Measurements from ENCODE around the gene EGFLAM. TPM values are rescaled to one million over a fixed set of nuclear protein-coding genes. Genes with fewer than 3 reads are reported as not detected.

EGFLAM gene
- total and polyA plus RNA-seq, 8 donors = 0.82 to 15.7 (median 9.8) TPM

DNA sequence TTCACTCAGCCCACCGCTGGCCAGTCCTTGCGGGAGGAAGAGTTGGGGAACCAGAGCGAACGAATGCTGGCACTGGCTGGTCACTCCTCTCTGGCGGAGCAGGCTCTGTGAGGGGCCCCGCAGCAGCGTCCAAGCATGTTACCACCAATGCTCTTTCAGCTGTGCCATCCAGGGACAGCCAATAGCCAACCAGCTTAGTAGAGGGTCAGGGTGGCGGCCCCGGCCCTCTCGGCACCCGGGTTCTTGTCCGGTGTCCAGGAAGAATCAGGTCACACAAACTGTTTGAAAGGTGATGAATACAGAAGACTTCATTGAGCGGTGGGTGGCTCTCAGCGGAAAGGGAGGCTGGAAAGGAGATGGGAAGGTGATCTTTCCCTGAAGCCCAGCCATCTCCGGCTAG lies 135.3 kb downstream of the EGFLAM start:
- intact Hi-C loops (cut with DNase I) = no loop called here
- TF ChIP-seq, protein P1, sequence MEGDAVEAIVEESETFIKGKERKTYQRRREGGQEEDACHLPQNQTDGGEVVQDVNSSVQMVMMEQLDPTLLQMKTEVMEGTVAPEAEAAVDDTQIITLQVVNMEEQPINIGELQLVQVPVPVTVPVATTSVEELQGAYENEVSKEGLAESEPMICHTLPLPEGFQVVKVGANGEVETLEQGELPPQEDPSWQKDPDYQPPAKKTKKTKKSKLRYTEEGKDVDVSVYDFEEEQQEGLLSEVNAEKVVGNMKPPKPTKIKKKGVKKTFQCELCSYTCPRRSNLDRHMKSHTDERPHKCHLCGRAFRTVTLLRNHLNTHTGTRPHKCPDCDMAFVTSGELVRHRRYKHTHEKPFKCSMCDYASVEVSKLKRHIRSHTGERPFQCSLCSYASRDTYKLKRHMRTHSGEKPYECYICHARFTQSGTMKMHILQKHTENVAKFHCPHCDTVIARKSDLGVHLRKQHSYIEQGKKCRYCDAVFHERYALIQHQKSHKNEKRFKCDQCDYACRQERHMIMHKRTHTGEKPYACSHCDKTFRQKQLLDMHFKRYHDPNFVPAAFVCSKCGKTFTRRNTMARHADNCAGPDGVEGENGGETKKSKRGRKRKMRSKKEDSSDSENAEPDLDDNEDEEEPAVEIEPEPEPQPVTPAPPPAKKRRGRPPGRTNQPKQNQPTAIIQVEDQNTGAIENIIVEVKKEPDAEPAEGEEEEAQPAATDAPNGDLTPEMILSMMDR (IDR thresholded peaks at IDR 0.05) = no peak
- no peak for DNase-seq
- no peaks in the 10 kb centered on the region for H3K36me3 ChIP-seq
- ATAC-seq = no peak
- H3K4me3 ChIP-seq = no peak overlapping the region
- H3K27me3 ChIP-seq = peaks cover 0 to 4% of the 10 kb centered on the region in 2 donors
- H3K4me1 ChIP-seq = no peaks in the 10 kb centered on the region
- H3K27ac ChIP-seq = no peak overlapping the region
- no peaks in the 10 kb centered on the region for H3K9me3 ChIP-seq

DNA sequence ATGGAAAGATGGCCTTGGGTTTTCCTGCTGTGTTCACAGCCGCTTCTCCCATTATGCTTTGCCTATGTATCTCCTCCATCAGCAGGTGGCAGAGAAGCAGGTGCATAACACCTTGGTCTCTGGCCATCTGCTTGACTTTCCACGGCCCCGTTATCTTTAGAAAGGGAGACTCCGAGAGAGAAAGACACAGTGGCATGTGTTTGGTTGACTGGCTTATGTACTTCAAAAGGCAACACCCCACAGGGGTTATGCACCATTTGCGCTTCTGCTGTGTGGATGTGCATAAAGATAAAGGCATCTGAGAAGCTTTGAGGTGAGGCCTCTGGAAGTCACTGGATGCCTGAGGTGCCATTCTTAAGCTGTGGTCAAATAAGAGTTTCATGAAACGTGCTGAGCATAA lies 138.4 kb downstream of the EGFLAM start:
- Histone ChIP-seq H3K9me3 (no peaks in the 10 kb centered on the region), H3K27me3 (peaks cover 6 to 11% of the 10 kb centered on the region in 2 donors), H3K4me1 (no peaks in the 10 kb centered on the region), H3K4me3 (no peak overlapping the region), H3K27ac (no peak overlapping the region), H3K36me3 (no peaks in the 10 kb centered on the region)
- TF ChIP-seq, protein P1 (IDR thresholded peaks at IDR 0.05) = no peak
- DNase-seq = no peak
- intact Hi-C loops (cut with DNase I) = no loop called here
- ATAC-seq = no peak

DNA sequence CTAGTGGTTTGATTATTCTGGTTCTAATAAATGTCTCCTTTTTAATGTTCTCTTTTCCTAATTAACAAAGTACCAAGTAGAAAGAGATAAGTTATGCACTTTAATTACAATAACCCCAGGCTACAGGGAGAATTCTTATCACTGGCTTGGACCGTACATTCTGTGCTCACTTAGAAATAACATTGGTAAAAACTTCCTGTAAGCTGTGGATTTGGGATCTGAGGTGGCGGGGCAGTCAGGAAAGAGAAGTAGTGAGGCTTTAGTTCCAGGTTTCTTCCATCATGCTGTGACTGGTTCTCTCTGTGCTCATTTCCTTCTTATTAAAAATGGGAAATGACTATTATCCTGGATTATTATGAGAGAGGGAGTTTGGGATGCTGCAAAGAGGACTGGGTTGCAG lies 142.0 kb downstream of the EGFLAM start:
- intact Hi-C loops (cut with DNase I) = no loop called here
- TF ChIP-seq, protein P1 (IDR thresholded peaks at IDR 0.05) = no peak
- DNase-seq (no peak), ATAC-seq (no peak)
- no peaks in the 10 kb centered on the region for H3K36me3 ChIP-seq
- H3K4me1 ChIP-seq = no peaks in the 10 kb centered on the region
- H3K27ac ChIP-seq = no peak overlapping the region
- peaks cover 6 to 24% of the 10 kb centered on the region in 2 donors for H3K27me3 ChIP-seq
- H3K4me3 ChIP-seq = no peak overlapping the region
- no peaks in the 10 kb centered on the region for H3K9me3 ChIP-seq

DNA sequence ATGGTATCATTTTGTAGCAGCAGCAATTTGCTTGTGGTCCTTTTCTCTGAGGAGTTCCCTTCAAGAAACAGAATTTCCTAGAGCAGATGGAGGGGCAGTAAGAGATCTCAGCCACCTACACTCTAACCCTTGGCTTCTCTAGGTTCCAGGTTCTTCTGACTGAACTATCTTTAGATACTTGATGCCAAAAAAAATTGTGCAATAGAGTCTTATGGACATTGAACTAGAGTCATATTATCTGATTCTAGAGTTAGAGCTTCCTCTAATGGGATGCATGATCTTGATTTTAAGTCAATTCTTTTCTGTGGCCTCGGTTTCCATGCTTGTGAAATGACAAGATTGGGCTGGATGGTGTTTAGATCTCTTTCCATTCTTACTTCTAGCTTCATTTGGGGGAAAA lies 142.8 kb downstream of the EGFLAM start:
- Histone ChIP-seq H3K9me3 (no peaks in the 10 kb centered on the region), H3K27ac (no peak overlapping the region), H3K36me3 (no peaks in the 10 kb centered on the region), H3K27me3 (peaks cover 6 to 24% of the 10 kb centered on the region in 2 donors), H3K4me3 (no peak overlapping the region), H3K4me1 (no peaks in the 10 kb centered on the region)
- TF ChIP-seq, protein P1 (IDR thresholded peaks at IDR 0.05) = no peak
- DNase-seq = no peak
- intact Hi-C loops (cut with DNase I) = no loop called here
- no peak for ATAC-seq

DNA sequence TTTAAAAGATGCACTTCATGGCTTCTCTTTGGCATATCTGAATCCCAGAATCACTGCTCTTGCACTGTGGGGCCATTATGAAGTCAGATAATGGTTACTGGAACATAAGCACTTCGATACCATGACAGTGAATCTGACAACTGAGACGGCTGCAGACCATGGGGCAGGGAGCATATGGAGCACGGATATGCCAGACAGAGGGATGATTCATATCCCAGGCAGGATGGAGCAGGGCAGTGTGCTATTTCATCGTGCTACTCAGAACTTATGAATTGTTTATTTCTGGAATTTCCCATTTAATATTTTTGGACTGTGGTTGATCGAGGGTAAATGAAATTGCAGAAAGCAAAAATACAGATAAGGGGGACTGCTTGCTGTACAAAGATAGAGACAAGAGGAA lies 145.0 kb downstream of the EGFLAM start:
- intact Hi-C loops (cut with DNase I) = no loop called here
- DNase-seq (no peak), ATAC-seq (no peak)
- peaks cover 6 to 24% of the 10 kb centered on the region in 2 donors for H3K27me3 ChIP-seq
- TF ChIP-seq, protein P1 (IDR thresholded peaks at IDR 0.05) = no peak
- no peak overlapping the region for H3K4me3 ChIP-seq
- no peak overlapping the region for H3K27ac ChIP-seq
- no peaks in the 10 kb centered on the region for H3K9me3 ChIP-seq
- H3K36me3 ChIP-seq = no peaks in the 10 kb centered on the region
- H3K4me1 ChIP-seq = no peaks in the 10 kb centered on the region

Measured in left lung (tissue), 10 donors.